ENCODE results near the gene LMBR1L. TPM values are rescaled to one million over a fixed set of nuclear protein-coding genes. Genes with fewer than 3 reads are reported as not detected.
A peak's percentile ranks its signal among the peaks of the same experiment; 100 is the strongest.

LMBR1L gene
- total RNA-seq, 3 donors from 2014 or later = 37.6 to 73.0 (median 58.3) TPM

GRCh38 chr12:49093792-49094159 lies 16.9 kb downstream of the LMBR1L start:
- Histone ChIP-seq H3K27me3 (peaks cover 11 to 57% of the 10 kb centered on the region in 2 donors), H3K4me3 (peak overlapping the region; percentile 23 to 62 (median 32)), H3K36me3 (no peaks in the 10 kb centered on the region), H3K4me1 (peaks cover 18 to 28% of the 10 kb centered on the region in 2 donors), H3K27ac (no peak overlapping the region), H3K9me3 (no peaks in the 10 kb centered on the region)
- intact Hi-C loops (cut with DNase I; ENCODE audit: low total_unique reads) = no loop called here
- DNase-seq (ENCODE audit: low spot score in 2 of 2) = no peak
- no peak for TF ChIP-seq POLR2A (IDR thresholded peaks at IDR 0.05)
- no peak for TF ChIP-seq POLR2AphosphoS5 (IDR thresholded peaks at IDR 0.05)
- no peak for TF ChIP-seq CTCF (IDR thresholded peaks at IDR 0.05)

- intact Hi-C loops (cut with DNase I; ENCODE audit: low total_unique reads) = no loop called here
- Histone ChIP-seq H3K4me1 (peaks cover 18 to 28% of the 10 kb centered on the region in 2 donors), H3K27ac (no peak overlapping the region), H3K4me3 (no peak overlapping the region), H3K27me3 (peaks cover 11 to 60% of the 10 kb centered on the region in 2 donors), H3K36me3 (no peaks in the 10 kb centered on the region), H3K9me3 (no peaks in the 10 kb centered on the region)
- no peak for TF ChIP-seq CTCF (IDR thresholded peaks at IDR 0.05)
- no peak for TF ChIP-seq POLR2A (IDR thresholded peaks at IDR 0.05)
- no peak for TF ChIP-seq POLR2AphosphoS5 (IDR thresholded peaks at IDR 0.05)
- DNase-seq (ENCODE audit: low spot score in 2 of 2) = no peak
Observed at GRCh38 chr12:49092816-49093406, 17.7 kb downstream of the LMBR1L start.

GRCh38 chr12:49092086-49092815 lies 18.4 kb downstream of the LMBR1L start:
- H3K27ac ChIP-seq = no peak overlapping the region
- intact Hi-C loops (cut with DNase I; ENCODE audit: low total_unique reads) = no loop called here
- H3K4me3 ChIP-seq = peak overlapping the region; percentile 9 to 43 (median 27)
- H3K36me3 ChIP-seq = no peaks in the 10 kb centered on the region
- DNase-seq (ENCODE audit: low spot score in 2 of 2) = no peak
- no peaks in the 10 kb centered on the region for H3K9me3 ChIP-seq
- TF ChIP-seq POLR2A (IDR thresholded peaks at IDR 0.05) (no peak), CTCF (IDR thresholded peaks at IDR 0.05) (peak in 1 of 3 donors; percentile 21)
- H3K27me3 ChIP-seq = peaks cover 11 to 60% of the 10 kb centered on the region in 2 donors
- peaks cover 18 to 28% of the 10 kb centered on the region in 2 donors for H3K4me1 ChIP-seq

GRCh38 chr12:49091836-49092085 lies 18.9 kb downstream of the LMBR1L start:
- intact Hi-C loops (cut with DNase I; ENCODE audit: low total_unique reads) = no loop called here
- TF ChIP-seq CTCF (IDR thresholded peaks at IDR 0.05) (no peak), POLR2AphosphoS5 (IDR thresholded peaks at IDR 0.05) (no peak), POLR2A (IDR thresholded peaks at IDR 0.05) (no peak)
- peak overlapping the region; percentile 9 to 43 (median 27) for H3K4me3 ChIP-seq
- peaks cover 18 to 28% of the 10 kb centered on the region in 2 donors for H3K4me1 ChIP-seq
- no peak for DNase-seq (ENCODE audit: low spot score in 2 of 2)
- peaks cover 11 to 60% of the 10 kb centered on the region in 2 donors for H3K27me3 ChIP-seq
- H3K36me3 ChIP-seq = no peaks in the 10 kb centered on the region
- H3K27ac ChIP-seq = no peak overlapping the region
- no peaks in the 10 kb centered on the region for H3K9me3 ChIP-seq

- Histone ChIP-seq H3K4me3 (peak overlapping the region in 1 of 3 donors; percentile 43), H3K4me1 (peaks cover 18 to 28% of the 10 kb centered on the region in 2 donors), H3K36me3 (no peaks in the 10 kb centered on the region), H3K9me3 (no peaks in the 10 kb centered on the region), H3K27ac (no peak overlapping the region), H3K27me3 (peaks cover 11 to 60% of the 10 kb centered on the region in 2 donors)
- no peak for DNase-seq (ENCODE audit: low spot score in 2 of 2)
- TF ChIP-seq POLR2AphosphoS5 (IDR thresholded peaks at IDR 0.05) (no peak), CTCF (IDR thresholded peaks at IDR 0.05) (no peak), POLR2A (IDR thresholded peaks at IDR 0.05) (no peak)
- intact Hi-C loops (cut with DNase I; ENCODE audit: low total_unique reads) = no loop called here
Observed at GRCh38 chr12:49091056-49091835, 19.4 kb downstream of the LMBR1L start.

Data from breast epithelium (tissue), 4 donors.